Mammary epithelial cell (primary cell): ENCODE data around the gene SLC16A11.
A peak's percentile ranks its signal among the peaks of the same experiment; 100 is the strongest.

Experiments used
- CTCF ChIP-seq, 2 donors: IDR thresholded peaks in 1 of 2; conservative IDR thresholded peaks in 1 of 2; 2 replicates each; pipeline ENCODE4 v1.5.1; 2011 to 2012; ENCODE audit warnings: inconsistent platforms in 2 of 2, low read length in 2 of 2, mild to moderate bottlenecking in 2 of 2, control low read depth in 1 of 2, low read depth in 1 of 2; ENCODE audit not compliant: insufficient read depth in 1 of 2; ENCODE audit errors: extremely low read depth in 1 of 2
- EZH2 ChIP-seq: IDR thresholded peaks from 2 replicates; pipeline ENCODE4 v1.6.1; 2012; ENCODE audit warnings: low read length, inconsistent platforms, borderline replicate concordance

GRCh38 chr17:7021993-7022778 is 21.7 kb downstream of the SLC16A11 start:
- TF ChIP-seq CTCF (conservative IDR thresholded peaks at IDR 0.05 in 1 of 2, IDR thresholded peaks at IDR 0.05 in 1 of 2; ENCODE audit: extremely low read depth in 1 of 2, insufficient read depth in 1 of 2, low read depth in 1 of 2, low read length in 2 of 2) (peak; percentile 70 to 94), EZH2 (no peak)
